ENCODE measurements around the gene BID. TPM values are rescaled to one million over a fixed set of nuclear protein-coding genes. Genes with fewer than 3 reads are reported as not detected.

The BID gene
- total and polyA plus RNA-seq, 2 experiments from 2014 or later = 64.6 to 70.7 TPM

DNA sequence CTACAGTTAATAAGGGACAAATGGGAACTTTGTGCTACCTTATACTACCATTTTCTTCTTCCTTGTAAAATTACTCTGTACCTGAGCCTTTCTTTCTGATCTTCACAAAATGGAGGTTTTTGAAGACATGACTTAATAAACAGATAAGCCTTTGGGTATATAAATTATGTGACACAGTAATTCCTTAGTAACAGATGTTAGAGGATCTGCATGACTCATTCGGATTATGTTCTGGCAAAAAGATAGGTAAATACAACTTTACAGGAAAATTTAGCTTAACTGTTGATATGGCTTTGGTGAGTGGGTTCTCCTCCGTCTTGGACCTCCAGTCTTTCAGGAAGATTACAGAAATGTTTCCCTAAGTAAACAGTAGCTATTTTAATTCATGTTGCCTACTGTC, 61.8 kb downstream of the BID start:
- 50 to 51% methylated on average over 2 of the region's 2 CpGs for WGBS, 2 experiments (ENCODE audit: low coverage in 1 of 2, low lambda C conversion rate in 2 of 2, missing lambda C conversion rate in 2 of 2)
- peak overlapping the region; percentile 0; the same call in 1 of the 2 replicates for H3K27ac ChIP-seq
- in situ Hi-C loops (cut with MboI) = no loop called here
- H2AFZ ChIP-seq = no peak overlapping the region
- peaks cover 98% of the 10 kb centered on the region for H3K79me2 ChIP-seq (ENCODE audit: insufficient read depth)
- peaks cover 13% of the 10 kb centered on the region for H3F3A ChIP-seq (ENCODE audit: insufficient read depth)
- H3K9me2 ChIP-seq (ENCODE audit: insufficient read depth) = no peaks in the 10 kb centered on the region
- H3K36me3 ChIP-seq (ENCODE audit: low read depth) = no peaks in the 10 kb centered on the region; the same call in 1 of the 2 replicates
- peak overlapping the region; percentile 7 for H3K4me2 ChIP-seq (ENCODE audit: unreplicated experiment)
- no peaks in the 10 kb centered on the region for H3K9me3 ChIP-seq (ENCODE audit: low read depth)
- H3K4me1 ChIP-seq (ENCODE audit: insufficient read depth) = peaks cover 27% of the 10 kb centered on the region
- DNase-seq = peak; percentile 61
- H3K4me3 ChIP-seq = no peak overlapping the region
- H3K9ac ChIP-seq = no peak overlapping the region
- no peaks in the 10 kb centered on the region for H3K27me3 ChIP-seq (replicated peaks; ENCODE audit: insufficient read depth)
- no peak for TF ChIP-seq EZH2 (IDR thresholded peaks at IDR 0.05; ENCODE audit: insufficient read depth, poor library complexity, severe bottlenecking)
- no peak for TF ChIP-seq EZH2phosphoT487 (IDR thresholded peaks at IDR 0.05; ENCODE audit: insufficient read depth, low read depth)
- no peaks in the 10 kb centered on the region; the same call in 1 of the 2 replicates for H4K20me1 ChIP-seq (ENCODE audit: insufficient read depth)

DNA sequence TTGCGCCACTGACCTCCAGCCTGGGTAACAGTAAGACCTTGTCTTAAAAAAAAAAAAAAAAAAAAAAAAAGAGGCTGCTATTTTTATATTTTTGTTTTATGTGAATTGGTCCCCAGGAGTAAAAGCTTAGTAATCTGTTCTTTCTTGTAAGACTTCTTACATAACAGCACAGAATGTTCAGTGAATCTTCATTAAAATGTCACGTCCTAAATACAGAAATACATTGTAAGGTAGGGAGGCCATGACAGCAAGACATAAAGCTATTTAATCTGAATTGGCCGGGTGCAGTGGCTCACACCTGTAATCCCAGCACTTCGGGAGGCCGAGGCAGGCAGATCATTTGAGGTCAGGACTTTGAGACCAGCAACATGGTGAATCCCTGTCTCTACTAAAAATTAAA, 64.2 kb downstream of the BID start:
- TF ChIP-seq EZH2 (IDR thresholded peaks at IDR 0.05; ENCODE audit: insufficient read depth, poor library complexity, severe bottlenecking) (no peak), EZH2phosphoT487 (IDR thresholded peaks at IDR 0.05; ENCODE audit: insufficient read depth, low read depth) (no peak)
- H3K4me1 ChIP-seq (ENCODE audit: insufficient read depth) = peaks cover 25% of the 10 kb centered on the region
- H3K9me2 ChIP-seq (ENCODE audit: insufficient read depth) = no peaks in the 10 kb centered on the region
- in situ Hi-C loops (cut with MboI) = no loop called here
- peaks cover 81% of the 10 kb centered on the region for H3K79me2 ChIP-seq (ENCODE audit: insufficient read depth)
- peaks cover 23% of the 10 kb centered on the region for H3F3A ChIP-seq (ENCODE audit: insufficient read depth)
- 92 to 98% methylated on average over 5 of the region's 5 CpGs for WGBS, 2 experiments (ENCODE audit: low coverage in 1 of 2, low lambda C conversion rate in 2 of 2, missing lambda C conversion rate in 2 of 2)
- H2AFZ ChIP-seq = no peak overlapping the region
- H3K27me3 ChIP-seq (replicated peaks; ENCODE audit: insufficient read depth) = no peaks in the 10 kb centered on the region
- H3K9ac ChIP-seq = no peak overlapping the region
- no peaks in the 10 kb centered on the region for H3K9me3 ChIP-seq (ENCODE audit: low read depth)
- H4K20me1 ChIP-seq (ENCODE audit: insufficient read depth) = no peaks in the 10 kb centered on the region; the same call in 1 of the 2 replicates
- no peaks in the 10 kb centered on the region; the same call in 1 of the 2 replicates for H3K36me3 ChIP-seq (ENCODE audit: low read depth)
- no peak overlapping the region for H3K4me3 ChIP-seq
- no peak overlapping the region for H3K27ac ChIP-seq
- H3K4me2 ChIP-seq (ENCODE audit: unreplicated experiment) = no peak overlapping the region
- DNase-seq = no peak

DNA sequence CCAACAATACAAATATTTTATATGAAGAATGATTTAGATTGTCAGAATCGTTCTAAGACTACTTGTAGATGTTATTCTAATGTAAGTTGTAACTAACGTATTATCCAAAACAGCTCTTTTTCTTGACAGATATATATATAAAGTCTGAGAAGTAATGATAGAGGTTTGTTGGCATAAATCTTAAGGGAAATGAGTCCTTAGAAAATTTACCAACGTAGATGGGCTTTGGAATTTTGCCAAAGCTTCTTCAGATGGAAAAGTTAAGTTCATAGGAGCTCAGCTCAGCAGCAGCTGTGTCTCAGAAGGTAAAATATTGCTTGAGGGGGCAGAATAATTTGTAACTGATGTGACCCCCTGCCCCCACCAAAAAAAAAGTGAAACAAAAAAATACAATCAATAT, 66.7 kb downstream of the BID start:
- Histone ChIP-seq H3K4me3 (peak overlapping the region; percentile 74), H3K36me3 (ENCODE audit: low read depth) (no peaks in the 10 kb centered on the region; the same call in none of the 2 replicates), H3K27ac (peak overlapping the region; percentile 84), H3K4me2 (ENCODE audit: unreplicated experiment) (peak overlapping the region; percentile 93), H4K20me1 (ENCODE audit: insufficient read depth) (no peaks in the 10 kb centered on the region), H3K9ac (peak overlapping the region; percentile 85), H3K4me1 (ENCODE audit: insufficient read depth) (peaks cover 27% of the 10 kb centered on the region), H3F3A (ENCODE audit: insufficient read depth) (peaks cover 23% of the 10 kb centered on the region), H3K9me3 (ENCODE audit: low read depth) (no peaks in the 10 kb centered on the region), H3K27me3 (replicated peaks; ENCODE audit: insufficient read depth) (no peaks in the 10 kb centered on the region), H2AFZ (peak overlapping the region; percentile 58), H3K9me2 (ENCODE audit: insufficient read depth) (no peaks in the 10 kb centered on the region), H3K79me2 (ENCODE audit: insufficient read depth) (peaks cover 65% of the 10 kb centered on the region)
- in situ Hi-C loops (cut with MboI) = no loop called here
- peak; percentile 72 for DNase-seq
- TF ChIP-seq EZH2 (IDR thresholded peaks at IDR 0.05; ENCODE audit: insufficient read depth, poor library complexity, severe bottlenecking) (no peak), EZH2phosphoT487 (IDR thresholded peaks at IDR 0.05; ENCODE audit: insufficient read depth, low read depth) (no peak)
- 2 to 7% methylated on average over 3 of the region's 3 CpGs for WGBS, 2 experiments (ENCODE audit: low coverage in 1 of 2, low lambda C conversion rate in 2 of 2, missing lambda C conversion rate in 2 of 2)

DNA sequence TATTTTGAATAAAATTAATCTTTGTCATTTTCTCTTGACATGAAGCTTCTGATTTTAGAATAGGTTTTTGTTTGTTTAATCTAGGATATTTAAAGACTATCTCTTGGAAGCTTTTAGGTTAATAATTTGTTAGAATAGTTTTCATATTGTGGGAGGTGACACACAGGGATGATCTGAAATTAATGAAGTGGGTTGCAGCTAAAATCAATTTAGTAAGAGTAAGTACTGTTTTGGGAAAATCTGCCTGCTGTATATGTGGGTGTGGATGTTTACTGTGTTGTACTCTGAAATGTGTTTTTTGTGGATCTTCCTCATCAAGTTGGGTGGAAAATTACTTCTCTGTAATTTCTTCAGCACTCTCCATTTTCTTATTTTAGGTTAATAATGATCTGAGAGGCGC, 67.3 kb downstream of the BID start:
- Histone ChIP-seq H3K9me3 (ENCODE audit: low read depth) (no peaks in the 10 kb centered on the region), H3F3A (ENCODE audit: insufficient read depth) (peaks cover 23% of the 10 kb centered on the region), H4K20me1 (ENCODE audit: insufficient read depth) (no peaks in the 10 kb centered on the region), H3K4me1 (ENCODE audit: insufficient read depth) (peaks cover 22% of the 10 kb centered on the region), H3K27me3 (replicated peaks; ENCODE audit: insufficient read depth) (no peaks in the 10 kb centered on the region), H3K9ac (peak overlapping the region; percentile 85), H3K4me2 (ENCODE audit: unreplicated experiment) (peak overlapping the region; percentile 93), H2AFZ (peak overlapping the region; percentile 58), H3K79me2 (ENCODE audit: insufficient read depth) (peaks cover 59% of the 10 kb centered on the region), H3K9me2 (ENCODE audit: insufficient read depth) (no peaks in the 10 kb centered on the region), H3K36me3 (ENCODE audit: low read depth) (no peaks in the 10 kb centered on the region; the same call in none of the 2 replicates), H3K27ac (peak overlapping the region; percentile 84), H3K4me3 (peak overlapping the region; percentile 74)
- in situ Hi-C loops (cut with MboI) = no loop called here
- peak; percentile 31 for DNase-seq
- no peak for TF ChIP-seq EZH2 (IDR thresholded peaks at IDR 0.05; ENCODE audit: insufficient read depth, poor library complexity, severe bottlenecking)
- TF ChIP-seq EZH2phosphoT487 (IDR thresholded peaks at IDR 0.05; ENCODE audit: insufficient read depth, low read depth) = no peak
- WGBS, 2 experiments (ENCODE audit: low coverage in 1 of 2, low lambda C conversion rate in 2 of 2, missing lambda C conversion rate in 2 of 2) = 0 to 3% methylated on average over 1 of the region's 1 CpG
